AG04449 (cell line): ENCODE measurements around the gene TEX30.
A peak's percentile ranks its signal among the peaks of the same experiment; 100 is the strongest.

Experiments
- CTCF ChIA-PET: fragments of 350-600 bp; formaldehyde crosslinking; extraction: SDS; loops from one replicate; lab custom pipeline; 2021; ENCODE audit warnings: antibody characterized with exemption; lab: Yijun Ruan, JAX
- POLR2A ChIA-PET: fragments of 400-600, 350-600 bp; formaldehyde crosslinking; extraction: SDS; loops from one replicate; lab custom pipeline; 2020; ENCODE audit warnings: antibody characterized with exemption, inconsistent platforms; lab: Yijun Ruan, JAX
- DNase-seq: peaks from one replicate; pipeline ENCODE4 v3.0.0-alpha.2; 2010; ENCODE audit warnings: low read depth, low spot score
- H3K4me3 ChIP-seq: 2 replicates; pipeline ENCODE4 v1.5.1; 2011; ENCODE audit warnings: low read depth, mild to moderate bottlenecking, control low read depth, low read length
- CTCF ChIP-seq: IDR thresholded peaks from one replicate; pipeline ENCODE4 v1.5.1; 2011; ENCODE audit warnings: mild to moderate bottlenecking, moderate library complexity, low read length, control low read depth, inconsistent platforms; ENCODE audit not compliant: insufficient read depth; ENCODE audit errors: missing control alignments

TEX30 gene

GRCh38 chr13:102774591-102775520, 1.3 kb upstream of the TEX30 start:
- DNase-seq, result no peak
- CTCF ChIA-PET, result interaction anchor here (1.2 to 2.5 kb wide), 3 partner anchors 25 to 218 kb away, joined by 4 to 15 read pairs (median 14); no protein-coding TSS in a partner anchor
- POLR2A ChIA-PET, result no interaction called here
- TF ChIP-seq CTCF, result no peak
- H3K4me3 ChIP-seq, result no peak overlapping the region

- TF ChIP-seq CTCF, result no peak
Measured at GRCh38 chr13:102774214-102774568, 605 bp upstream of the TEX30 start.

GRCh38 chr13:102772042-102772425, 1.6 kb downstream of the TEX30 start:
- ChIA-PET POLR2A (interaction anchor here (2.3 kb wide), 1 partner anchor 176 kb away, joined by 11 read pairs; the partner anchor contains the start of gene TPP2), CTCF (interaction anchor here (0.6 to 0.8 kb wide), 2 partner anchors 10 to 17 kb away, joined by 3 to 4 read pairs; no protein-coding TSS in a partner anchor)
- H3K4me3 ChIP-seq, result no peak overlapping the region
- no peak for TF ChIP-seq CTCF
- no peak for DNase-seq

More at GRCh38 chr13:102774214-102774568, 605 bp upstream of the TEX30 start:
- H3K4me3 ChIP-seq, result peak overlapping the region; percentile 84
- no peak for DNase-seq
- ChIA-PET POLR2A (interaction anchor here (0.6 to 2.3 kb wide), 5 partner anchors 71 to 178 kb away, joined by 3 to 12 read pairs (median 3); partner anchors contain the start of genes ERCC5 and TPP2), CTCF (interaction anchor here (0.6 to 2.5 kb wide), 6 partner anchors 26 to 218 kb away, joined by 3 to 15 read pairs (median 4); no protein-coding TSS in a partner anchor)

GRCh38 chr13:102771298-102772041, 2.1 kb downstream of the TEX30 start:
- no peak for TF ChIP-seq CTCF
- no peak overlapping the region for H3K4me3 ChIP-seq
- DNase-seq, result no peak
- CTCF ChIA-PET, result interaction anchor here (0.8 kb wide), 1 partner anchor 18 kb away, joined by 3 read pairs; no protein-coding TSS in a partner anchor
- POLR2A ChIA-PET, result no interaction called here

- no peak for TF ChIP-seq CTCF
- no peak for DNase-seq
- no peak overlapping the region for H3K4me3 ChIP-seq
- POLR2A ChIA-PET, result no interaction called here
- CTCF ChIA-PET, result interaction anchor here (1.0 to 1.1 kb wide), 2 partner anchors 78 to 191 kb away, joined by 3 to 4 read pairs; no protein-coding TSS in a partner anchor
Measured at GRCh38 chr13:102770435-102770834, 3.2 kb downstream of the TEX30 start.
